Limb (tissue), 2 donors: ENCODE results near the gene BTBD7.
"Not testable (repeated sequence)": the region's sequence is repeated elsewhere in the genome, so short reads cannot be mapped to it uniquely, and the experiment has no call there.

ENCODE experiments used
- DNase-seq, 2 donors: peaks; one replicate each; pipeline ENCODE4 v3.0.0-alpha.2; 2016; ENCODE audit errors: extremely low spot score in 2 of 2

The BTBD7 gene

GRCh38 chr14:93332853-93333630, at the start of gene BTBD7:
Gene BTBD7, minus strand, starts transcription at chr14:93333036. Its CDS starts 36,985 bp downstream, at chr14:93296051.
- peak; percentile 97 to 98 for DNase-seq

GRCh38 chr14:93381644-93382043, 48.8 kb upstream of the BTBD7 start:
- no peak for DNase-seq

- no peak for DNase-seq
Measured at GRCh38 chr14:93379831-93380230, 47.0 kb upstream of the BTBD7 start.

- no peak for DNase-seq
Measured at GRCh38 chr14:93375673-93376156, 42.9 kb upstream of the BTBD7 start.

GRCh38 chr14:93369713-93370266, 37.0 kb upstream of the BTBD7 start:
- no peak for DNase-seq

- DNase-seq, result no peak
Measured at GRCh38 chr14:93368996-93369712, 36.3 kb upstream of the BTBD7 start.

GRCh38 chr14:93354873-93355272, 22.0 kb upstream of the BTBD7 start:
- DNase-seq, result not testable (repeated sequence)

- DNase-seq, result no peak
Measured at GRCh38 chr14:93348292-93348691, 15.5 kb upstream of the BTBD7 start.

GRCh38 chr14:93347850-93348249, 15.0 kb upstream of the BTBD7 start:
- DNase-seq, result no peak

- DNase-seq, result no peak
Measured at GRCh38 chr14:93346926-93347721, 14.3 kb upstream of the BTBD7 start, which contains the start of gene COX8C. Gene COX8C, plus strand, starts transcription at chr14:93347182. Its CDS starts 87 bp downstream, at chr14:93347269.

GRCh38 chr14:93343797-93344196, 11.0 kb upstream of the BTBD7 start:
- no peak for DNase-seq

- DNase-seq, result no peak
Measured at GRCh38 chr14:93343266-93343665, 10.4 kb upstream of the BTBD7 start.

- no peak for DNase-seq
Measured at GRCh38 chr14:93337884-93338283, 5.0 kb upstream of the BTBD7 start.

GRCh38 chr14:93337143-93337753, 4.4 kb upstream of the BTBD7 start:
- no peak for DNase-seq

- DNase-seq, result no peak
Measured at GRCh38 chr14:93333631-93334103, 831 bp upstream of the BTBD7 start.

GRCh38 chr14:93332397-93332852, 411 bp downstream of the BTBD7 start:
- peak in 1 of 2 donors; percentile 14 for DNase-seq

- DNase-seq, result no peak
Measured at GRCh38 chr14:93331728-93332396, 974 bp downstream of the BTBD7 start.

- no peak for DNase-seq
Measured at GRCh38 chr14:93331002-93331727, 1.7 kb downstream of the BTBD7 start.

GRCh38 chr14:93330609-93331000, 2.2 kb downstream of the BTBD7 start:
- no peak for DNase-seq
